ENCODE measurements around the gene GCNT2.
"Not testable (repeated sequence)": the region's sequence is repeated elsewhere in the genome, so short reads cannot be mapped to it uniquely, and the experiment has no call there.

GCNT2 gene

DNA sequence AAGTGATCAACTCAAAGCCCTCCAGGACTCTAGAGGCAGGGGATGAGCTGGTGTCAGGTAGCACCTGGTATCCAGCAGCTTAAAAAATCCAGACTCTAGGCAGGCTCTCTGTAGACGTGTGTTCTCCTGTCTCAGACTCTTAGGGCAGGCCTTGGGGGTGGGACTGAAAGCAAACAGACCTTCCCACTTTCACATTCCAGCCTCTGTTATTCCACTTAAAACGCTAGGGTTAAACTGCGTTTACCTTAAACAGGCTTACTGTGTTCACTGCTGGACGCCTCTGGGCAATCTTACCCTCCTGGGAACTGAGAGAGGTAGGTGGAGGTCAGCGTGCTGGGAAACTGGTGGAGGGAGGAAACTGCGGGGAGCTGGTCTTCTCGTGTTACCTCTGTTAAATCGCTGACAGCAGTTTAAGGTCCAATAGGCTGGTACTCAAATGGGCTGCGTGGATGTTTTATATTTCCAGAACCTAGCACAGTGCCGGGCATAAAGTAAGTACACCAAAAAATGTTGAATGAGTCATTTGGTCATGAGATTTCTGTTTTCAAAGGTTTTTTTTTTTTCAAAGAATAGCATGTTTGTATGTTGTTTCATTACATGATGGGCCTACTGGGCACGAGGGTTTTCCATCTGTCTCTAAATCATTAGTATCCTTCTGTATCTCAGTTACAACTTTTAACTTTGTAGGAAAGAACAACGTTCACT, at the start of gene GCNT2:
TSS of gene GCNT2 (plus strand) at position 248 of the 705 bp plus-strand sequence. CDS start 7,561 bp downstream, outside the sequence.
- DNase-seq: no peak

DNA sequence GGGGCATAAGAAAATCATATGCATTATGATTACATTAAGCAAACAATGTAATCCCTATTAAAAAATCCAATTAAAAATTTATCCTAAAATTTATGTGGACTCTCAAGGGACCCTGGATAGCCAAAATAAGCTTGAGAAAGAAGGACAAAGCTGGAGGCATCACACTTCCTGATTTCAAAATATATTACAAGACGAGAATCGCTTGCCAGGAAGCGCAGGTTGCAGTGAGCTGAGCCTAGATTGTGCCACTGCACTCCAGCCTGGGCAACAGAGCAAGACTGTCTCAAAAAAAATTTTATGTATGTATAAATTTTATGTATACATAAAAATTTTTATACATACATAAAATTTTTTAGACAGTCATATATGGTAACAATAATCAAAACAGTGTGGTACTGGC, 48.5 kb upstream of the GCNT2 start:
- no peak for DNase-seq

DNA sequence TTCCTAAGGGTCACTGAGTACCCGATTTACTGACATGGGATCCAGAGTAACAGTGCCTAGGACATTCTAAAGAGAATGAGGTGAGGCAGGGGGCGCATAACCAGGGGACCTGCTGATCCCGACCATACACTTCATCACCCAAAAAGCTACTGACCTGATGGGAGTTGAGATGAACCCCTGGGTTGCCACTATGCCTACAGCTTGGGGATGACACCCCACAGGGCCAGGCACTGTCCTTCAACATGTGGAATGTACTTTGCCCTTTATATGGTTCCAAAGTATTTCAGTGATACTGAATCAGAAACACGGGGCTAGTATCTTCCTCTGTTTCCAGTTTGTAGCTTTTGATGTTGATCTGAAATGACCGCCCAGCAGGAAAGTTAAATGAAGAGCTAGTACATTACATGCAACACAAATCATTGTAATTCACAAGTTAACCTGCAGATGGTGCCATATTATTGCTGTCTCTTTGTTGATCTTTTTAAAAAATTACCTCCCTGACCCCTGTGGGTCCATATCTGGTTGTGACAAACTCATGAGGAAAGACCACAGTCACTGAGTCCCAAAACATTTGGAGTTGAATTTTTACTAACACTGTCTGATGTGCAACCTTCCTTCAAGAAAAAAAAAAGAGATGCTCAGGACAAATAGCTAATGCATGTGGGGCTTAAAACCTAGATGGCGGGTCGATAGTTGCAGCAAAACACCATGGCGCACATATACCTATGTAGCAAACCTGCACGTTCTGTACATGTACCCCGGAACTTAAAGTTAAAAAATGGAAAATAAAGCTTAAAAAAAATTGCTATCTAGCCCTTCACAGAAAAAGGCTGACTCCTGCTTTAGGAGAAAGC, 42.7 kb upstream of the GCNT2 start:
- DNase-seq: no peak

DNA sequence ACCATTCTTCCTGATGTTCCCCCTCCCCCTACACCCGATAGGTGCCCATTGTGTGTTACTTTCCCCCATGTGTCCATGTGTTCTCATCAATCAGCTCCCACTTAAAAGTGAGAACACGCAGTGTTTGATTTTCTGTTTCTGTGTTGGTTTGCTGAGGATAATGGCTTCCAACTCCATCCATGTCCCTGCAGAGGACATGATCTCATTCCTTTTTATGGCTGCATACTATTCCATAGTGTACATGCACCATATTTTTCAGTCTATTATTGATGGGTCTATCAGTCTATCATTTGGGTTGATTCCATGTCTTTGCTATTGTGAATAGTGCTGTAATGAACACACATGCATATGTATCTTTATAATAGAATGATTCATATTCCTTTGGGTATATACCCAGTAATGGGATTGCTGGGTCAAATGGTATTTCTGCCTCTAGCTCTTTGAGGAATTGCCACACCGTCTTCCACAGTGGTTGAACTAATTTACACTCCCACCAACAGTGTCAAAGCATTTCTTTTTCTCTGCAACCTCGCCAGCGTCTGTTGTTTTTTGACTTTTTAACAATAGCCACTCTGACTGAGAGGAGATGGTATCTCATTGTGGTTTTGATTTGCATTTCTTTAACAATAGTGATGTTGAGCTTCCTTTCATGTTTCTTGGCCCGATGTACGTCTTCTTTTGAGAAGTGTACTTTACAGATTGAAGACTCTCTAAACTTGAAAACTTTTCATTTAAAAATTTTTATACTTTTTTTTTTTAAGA, 41.0 kb upstream of the GCNT2 start:
- DNase-seq: no peak

DNA sequence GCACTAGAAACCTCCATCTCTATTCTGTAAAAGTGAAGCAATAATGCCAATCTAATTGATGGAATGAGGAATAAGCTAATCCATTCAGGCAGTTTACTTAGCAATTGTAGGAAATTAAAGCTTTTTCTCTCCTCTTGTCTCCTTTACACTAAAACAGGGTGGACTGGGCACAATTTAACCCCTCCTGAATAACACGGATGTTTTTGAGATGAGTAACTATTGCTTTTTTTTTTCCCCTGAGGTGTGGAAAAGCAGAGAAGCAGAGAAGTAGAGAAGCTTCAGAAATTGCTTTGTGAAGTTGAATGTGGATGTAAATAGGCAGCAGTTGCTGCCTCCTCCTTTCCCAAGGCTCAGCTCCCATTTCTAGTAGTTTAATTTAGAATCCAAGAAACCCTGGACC, 40.0 kb upstream of the GCNT2 start:
- DNase-seq: no peak

DNA sequence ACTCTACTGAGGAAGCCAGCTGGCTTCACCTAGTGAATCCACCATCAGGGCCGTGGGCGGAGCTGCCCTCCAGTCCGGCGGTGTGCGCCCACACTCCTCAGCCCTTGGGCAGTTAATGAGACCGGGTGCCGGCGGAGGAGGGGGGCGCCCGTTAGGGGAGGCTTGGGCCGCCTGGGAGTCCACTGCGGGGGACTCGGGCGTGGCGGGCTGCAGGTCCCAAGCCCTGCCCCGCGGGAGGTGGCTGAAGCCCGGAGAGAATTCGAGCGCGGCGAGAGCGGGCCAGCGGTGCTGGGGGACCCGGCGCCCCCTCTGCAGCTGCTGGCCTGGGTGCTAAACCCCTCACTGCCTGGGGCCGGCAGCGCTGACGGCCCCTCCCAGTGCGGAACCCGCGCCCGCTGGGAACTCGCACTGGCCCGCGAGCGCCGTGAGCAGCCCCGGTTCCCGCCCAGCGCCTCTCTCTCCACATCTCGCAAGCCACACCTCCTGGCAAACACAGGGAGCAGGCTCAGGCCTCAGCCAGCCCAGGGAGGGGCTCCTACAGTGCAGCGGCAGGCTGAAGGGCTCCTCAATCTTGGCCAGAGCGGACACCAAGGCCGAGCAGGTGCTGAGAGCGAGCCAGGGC, 38.4 kb upstream of the GCNT2 start:
- no peak for DNase-seq

DNA sequence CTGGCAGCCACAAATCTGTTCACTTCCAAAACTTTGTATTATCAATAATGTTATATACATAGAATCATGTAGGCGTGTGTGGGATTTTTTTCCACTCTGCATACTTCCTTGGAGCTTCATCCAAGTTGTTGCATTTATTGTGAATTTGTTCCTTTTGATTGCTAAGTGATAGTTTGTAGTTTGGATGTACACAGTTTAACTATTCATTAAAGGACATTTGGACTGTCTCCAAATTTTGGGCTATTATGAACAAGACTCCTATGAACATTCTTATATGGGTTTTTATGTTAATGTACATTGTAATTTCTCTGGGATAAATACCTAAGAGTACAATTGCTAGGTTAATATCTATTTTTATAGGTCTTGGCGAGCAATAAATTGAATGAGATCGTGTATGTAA, 36.2 kb upstream of the GCNT2 start:
- DNase-seq: no peak

DNA sequence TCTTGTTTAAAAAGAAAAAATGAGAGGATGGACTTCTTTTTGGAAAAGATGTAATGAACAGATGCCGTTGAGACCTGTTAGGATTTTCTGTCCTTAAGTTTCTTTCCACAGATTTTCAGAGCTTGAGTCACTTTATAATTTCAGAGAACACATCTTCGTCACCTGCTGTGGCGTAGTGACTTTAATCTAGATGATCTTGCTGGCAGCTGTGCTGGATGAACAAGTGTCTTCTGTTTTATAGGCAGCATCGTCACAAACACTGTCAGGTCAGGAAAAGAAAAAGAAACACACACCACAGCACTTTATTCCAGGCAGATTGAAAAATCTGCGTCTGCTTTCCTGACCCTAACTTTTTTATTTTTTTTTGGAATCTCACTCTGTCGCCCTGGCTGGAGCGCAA, 35.7 kb upstream of the GCNT2 start:
- no peak for DNase-seq

DNA sequence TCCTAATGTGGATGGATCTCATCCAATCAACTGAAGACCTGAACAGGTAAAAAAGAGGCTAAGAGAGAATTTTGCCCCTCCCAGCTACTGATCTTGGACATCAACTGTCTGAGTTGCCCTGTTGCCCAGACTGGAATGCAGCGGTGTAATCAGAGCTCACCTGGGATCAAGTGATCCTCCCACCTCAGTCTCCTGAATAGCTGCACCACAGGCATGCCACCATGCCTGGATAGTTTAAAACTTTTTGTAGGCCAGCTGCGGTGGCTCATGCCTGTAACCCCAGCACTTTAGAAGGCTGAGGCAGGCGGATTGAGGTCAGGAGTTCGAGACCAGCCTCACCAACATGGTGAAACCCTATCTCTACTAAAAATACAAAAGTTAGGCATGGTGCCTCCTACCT, 34.9 kb upstream of the GCNT2 start:
- no peak for DNase-seq

DNA sequence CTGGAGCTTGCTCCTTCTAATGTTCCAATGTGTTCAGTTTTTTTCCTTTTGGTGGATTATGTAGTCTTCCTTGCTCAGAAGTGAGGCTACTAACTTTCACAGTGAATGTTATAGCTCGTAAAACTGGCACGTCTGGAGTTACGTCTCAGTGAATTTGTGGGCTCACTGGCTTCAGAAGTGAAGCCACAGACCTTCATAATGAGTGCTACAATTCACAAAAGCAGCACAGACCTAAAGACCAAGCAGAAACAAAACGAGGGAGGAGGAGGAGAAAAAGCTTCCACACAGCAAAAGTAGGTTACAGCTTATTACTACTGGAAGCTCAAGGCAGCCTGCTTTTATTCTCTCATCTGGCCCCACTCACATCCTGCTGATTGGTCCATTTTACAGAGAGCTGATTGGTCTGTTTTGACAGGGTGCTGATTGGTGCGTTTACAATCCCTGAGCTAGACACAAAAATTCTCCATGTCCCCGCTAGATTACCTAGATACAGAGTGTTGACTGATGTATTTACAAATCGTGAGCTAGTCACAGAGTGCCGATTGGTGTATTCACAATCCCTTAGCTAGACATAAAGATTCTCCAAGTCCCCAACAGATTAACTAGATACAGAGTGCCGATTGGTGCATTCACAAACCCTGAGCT, 34.1 kb upstream of the GCNT2 start:
- DNase-seq: not testable (repeated sequence)

DNA sequence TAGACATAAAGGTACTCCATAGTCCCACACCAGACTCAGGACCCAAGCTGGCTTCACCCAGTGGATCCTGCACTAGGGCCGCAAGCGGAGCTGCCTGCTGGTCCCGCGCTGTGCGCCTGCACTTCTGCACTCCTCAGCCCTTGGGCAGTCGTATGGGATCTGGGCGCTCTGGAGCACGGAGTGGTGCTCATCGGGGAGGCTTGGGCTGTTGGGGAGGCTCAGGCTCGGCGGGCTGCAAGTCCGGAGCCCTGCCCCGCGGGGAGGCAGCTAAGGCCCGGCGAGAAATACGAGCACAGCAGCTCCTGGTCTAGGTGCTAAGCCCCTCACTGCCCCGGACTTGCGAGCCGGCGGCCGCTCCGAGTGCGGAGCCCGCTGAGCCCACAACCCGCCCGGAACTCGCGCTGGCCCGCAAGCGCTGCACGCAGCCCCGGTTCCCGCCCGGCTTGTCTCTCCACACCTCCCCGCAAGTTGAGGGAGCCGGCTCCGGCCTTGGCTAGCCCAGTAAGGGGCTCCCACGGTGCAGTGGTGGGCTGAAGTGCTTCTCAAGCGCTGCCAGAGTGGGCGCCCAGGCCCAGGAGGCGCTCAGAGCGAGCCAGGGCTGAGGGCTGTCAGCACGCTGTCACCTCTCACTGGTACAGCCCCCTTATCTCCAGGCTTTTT, 33.4 kb upstream of the GCNT2 start:
- DNase-seq: no peak

DNA sequence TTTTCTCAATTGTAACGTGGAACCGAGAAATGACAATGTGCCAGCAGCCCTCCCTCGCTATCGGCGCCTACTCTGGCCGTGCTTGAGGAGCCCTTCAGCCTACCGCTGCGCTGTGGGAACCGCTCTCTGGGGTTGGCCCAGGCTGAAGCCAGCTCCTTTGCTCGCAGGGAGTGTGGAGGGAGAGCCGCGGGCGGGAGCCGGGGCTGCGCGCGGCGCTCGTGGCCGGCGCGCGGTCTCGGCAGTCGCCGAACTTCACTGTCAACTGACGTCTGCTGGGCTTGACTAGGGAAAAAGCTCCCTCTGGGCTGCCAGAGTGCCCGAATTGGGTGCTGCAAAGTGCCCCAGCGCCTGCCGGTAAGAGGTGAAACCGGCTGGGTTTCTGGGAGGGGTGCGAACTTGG, 29.7 kb upstream of the GCNT2 start:
- DNase-seq: no peak

DNA sequence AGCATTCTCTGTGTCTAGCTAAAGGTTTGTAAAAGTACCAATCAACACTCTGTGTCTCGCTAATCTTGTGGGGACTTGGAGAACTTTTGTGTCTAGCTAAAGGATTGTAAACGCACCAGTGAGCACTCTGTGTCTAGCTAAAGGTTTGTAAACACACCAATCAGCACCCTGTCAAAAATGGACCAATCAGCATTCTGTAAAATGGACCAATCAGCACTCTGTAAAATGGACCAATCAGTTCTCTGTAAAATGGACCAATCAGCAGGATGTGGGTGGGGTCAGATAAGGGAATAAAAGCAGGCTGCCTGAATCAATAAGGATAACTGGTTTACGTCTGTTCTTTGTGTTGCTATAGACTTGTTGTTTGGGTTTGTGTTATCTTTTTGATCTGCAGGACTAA, 29.2 kb upstream of the GCNT2 start:
- not testable (repeated sequence) for DNase-seq

DNA sequence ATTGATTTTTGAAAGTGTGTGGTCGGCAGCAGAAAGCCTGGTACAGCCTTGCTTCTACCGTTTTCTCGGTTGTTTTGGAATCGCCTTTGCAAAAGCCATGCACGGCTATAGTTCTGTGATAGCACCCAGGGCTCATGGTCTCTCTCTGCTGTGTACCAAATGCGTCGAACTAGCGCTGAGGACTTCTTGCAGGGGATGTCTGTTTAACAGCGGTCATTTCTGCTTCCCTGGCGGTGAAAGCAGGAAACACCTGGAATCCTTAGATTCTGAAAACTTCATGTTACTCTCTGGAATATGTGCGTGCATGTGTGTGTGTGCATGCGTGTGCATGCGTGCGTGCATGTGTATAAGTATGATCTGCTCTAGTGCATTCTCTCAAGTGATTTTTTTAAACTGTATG, 26.1 kb upstream of the GCNT2 start:
- DNase-seq: no peak

DNA sequence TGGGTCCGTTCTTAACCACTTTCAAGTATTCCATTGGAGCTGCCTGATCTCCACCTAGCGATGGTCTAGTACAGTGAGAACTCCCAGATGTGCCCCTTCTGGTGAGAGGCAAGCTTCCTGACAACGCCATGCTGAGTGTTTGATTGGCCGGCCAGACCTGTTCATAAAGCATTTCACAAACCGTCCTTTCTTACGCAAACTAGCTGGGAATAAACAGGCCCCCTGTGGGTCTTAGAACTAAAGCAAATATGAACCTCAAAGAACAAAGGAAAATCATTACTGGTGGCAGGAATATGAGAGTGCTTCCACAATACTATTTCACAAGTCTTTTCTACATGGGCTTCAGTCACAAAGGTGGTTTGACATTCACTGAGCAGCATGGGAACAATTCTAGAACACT, 15.6 kb upstream of the GCNT2 start:
- no peak for DNase-seq

DNA sequence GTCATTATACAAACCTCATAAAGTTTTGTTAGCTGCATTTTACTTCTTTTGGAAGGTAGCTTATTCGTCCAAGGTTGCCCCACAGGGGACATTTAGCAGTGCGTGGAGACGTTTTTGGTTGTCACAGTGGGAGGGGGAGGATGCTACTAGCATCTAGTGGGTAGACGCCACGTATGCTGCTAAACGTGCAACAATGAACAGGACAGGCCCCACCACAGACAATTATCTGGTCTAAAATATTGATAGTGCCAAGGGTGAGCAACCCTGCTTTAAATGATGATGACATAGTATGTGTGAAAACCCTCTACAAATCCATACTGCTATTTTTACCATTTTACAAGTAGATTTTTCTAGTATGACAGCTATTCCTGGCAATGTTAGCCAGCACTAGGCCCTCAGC, 13.9 kb upstream of the GCNT2 start:
- DNase-seq: no peak

DNA sequence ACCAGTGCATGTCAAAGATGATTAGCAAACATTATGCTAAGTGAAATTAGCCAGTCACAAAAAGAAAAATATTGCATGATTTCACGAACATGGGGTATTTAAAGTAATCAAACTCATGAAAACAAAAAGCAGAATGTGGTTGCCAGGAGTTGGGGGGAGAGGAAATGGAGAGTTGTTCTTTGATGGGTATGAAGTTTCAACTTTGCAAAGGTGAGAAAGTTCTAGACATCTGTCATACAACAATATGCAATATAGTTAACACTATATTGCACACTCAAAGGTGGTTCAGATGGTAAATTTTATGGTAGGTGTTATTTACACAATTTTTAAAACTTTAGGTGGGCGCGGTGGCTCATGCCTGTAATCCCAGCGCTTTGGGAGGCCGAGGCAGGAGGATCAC, 13.4 kb upstream of the GCNT2 start:
- DNase-seq: no peak

DNA sequence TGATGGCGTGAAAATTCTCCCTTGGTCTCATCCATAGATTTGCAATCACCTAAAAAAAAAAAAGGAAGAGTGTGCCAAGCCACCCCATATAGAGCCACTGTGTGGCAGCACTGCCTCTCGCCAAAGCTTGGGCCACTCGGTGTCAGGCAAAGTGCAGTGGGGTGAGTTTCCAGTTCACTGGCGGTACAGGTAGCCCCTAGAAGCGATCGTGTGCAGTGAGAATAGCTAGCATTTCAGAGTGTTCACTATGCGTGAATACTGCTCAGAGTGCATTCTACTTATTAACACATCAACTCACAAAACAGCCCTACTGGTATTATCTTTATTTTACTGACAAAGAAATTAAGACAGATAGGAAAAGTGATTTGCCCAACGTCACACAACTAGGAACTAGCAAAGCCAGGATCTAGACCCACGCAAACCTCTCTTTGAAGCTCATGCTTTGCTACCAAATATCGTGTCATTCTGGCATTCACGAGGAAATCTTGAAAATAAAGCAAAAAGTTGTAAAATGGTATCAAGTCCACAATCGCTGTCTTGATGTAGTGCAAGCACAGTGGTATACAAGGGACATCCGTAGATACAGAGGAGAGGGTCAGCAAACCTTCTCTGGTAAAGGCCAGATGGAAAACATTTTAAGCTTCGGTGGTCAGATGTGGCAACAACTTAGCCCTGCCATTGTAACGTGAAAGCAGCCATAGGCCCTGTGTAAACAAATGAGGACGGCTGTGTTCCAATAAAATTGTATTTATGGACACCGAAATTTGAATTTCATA, 10.4 kb upstream of the GCNT2 start:
- peak; percentile 16 for DNase-seq

DNA sequence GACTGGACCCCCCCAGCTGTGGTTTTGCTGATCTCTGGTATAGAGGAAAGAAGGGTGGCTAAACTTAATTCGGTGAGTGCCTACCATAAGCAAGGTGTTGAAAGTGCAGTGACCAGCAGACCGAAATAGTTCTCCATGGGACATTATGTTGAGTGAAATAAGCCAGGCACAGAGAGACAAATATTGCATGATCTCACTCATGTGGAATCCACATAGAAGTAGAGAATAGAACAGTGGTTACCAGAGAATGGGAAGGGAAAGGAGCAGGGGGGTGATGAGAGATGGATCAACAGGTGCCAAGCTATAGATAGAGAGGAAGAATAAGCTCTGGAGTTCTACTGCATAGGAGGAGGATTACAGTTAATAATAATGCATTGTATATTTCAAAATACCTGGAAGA, 9.7 kb upstream of the GCNT2 start:
- no peak for DNase-seq

DNA sequence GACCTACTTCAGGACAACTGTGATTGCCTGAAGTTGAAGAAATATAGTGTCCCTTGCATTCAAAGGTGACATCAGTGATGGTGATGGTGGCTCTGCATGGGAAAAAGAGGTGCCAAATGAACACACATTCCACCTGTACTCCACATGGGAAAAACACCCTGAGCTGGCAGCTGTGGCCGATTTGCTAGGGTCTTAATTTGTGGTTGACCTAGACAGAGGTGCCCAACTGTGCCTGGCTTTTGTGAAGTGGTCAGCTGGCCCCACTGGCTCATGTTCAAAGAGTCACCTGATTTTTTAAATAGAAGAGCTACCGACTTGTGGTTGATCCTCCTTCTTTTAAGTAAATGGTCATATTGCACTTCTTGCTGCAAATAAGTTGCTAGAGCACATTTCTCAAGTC, 7.6 kb upstream of the GCNT2 start:
- no peak for DNase-seq

DNA sequence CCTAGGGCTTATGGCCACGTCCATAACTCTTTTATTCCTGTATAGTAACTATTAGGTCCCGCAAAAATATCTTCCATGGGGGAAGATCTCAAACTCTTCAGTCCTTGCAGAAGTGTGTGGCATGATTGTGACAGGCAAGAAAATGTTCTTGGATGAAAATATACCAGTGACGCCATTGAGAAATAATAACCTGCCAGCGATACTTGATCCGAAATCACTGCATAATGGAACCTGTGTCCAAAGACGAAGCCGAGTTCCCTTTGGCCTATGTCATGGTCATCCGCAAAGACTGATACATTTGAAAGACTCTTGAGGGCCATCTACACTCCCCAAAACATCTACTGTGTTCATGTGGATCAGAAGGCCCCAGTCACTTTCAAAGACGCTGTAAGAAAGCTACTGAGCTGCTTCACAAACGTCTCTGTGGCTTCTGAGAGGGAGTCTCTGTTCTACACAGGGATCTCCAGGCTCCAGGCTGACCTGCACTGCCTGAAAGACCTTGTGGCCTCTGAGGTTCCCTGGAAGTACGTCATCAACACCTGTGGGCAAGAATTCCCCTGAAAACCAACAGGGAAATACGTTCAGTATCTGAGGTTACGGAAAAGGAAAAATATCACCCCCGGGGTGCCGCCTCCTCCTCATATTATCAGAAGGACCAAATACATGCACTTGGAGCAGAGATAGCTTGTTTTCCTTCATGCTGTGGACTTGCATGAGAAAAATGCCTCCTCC, 6.9 kb upstream of the GCNT2 start:
- no peak for DNase-seq

Measured in NCI-H1436 treated with DMSO at 0.1 percent for 48 hours (cell line).